Hepatocyte (in vitro differentiated cells): ENCODE measurements around the gene TACR2. TPM values are rescaled to one million over a fixed set of nuclear protein-coding genes. Genes with fewer than 3 reads are reported as not detected.

Experiments used
- DNase-seq: peaks from one replicate; pipeline ENCODE4 v3.0.0-alpha.2; 2016; ENCODE audit warnings: low spot score
- H2AFZ ChIP-seq: fragments of 200-600 bp; sonication (generic); 2 replicates; pipeline ENCODE4 v1.6.0; 2016; ENCODE audit warnings: antibody characterized with exemption, mild to moderate bottlenecking
- H3K27ac ChIP-seq: fragments of 200-600 bp; sonication (generic); 2 replicates; pipeline ENCODE4 v1.5.1; 2016; ENCODE audit warnings: mild to moderate bottlenecking
- H3K27me3 ChIP-seq: fragments of 200-600 bp; sonication (generic); 2 replicates; pipeline ENCODE4 v1.6.1; 2016
- H3K36me3 ChIP-seq: fragments of 200-600 bp; sonication (generic); replicated peaks from 2 replicates; pipeline ENCODE4 v1.5.1; 2016; ENCODE audit warnings: low read depth; ENCODE audit not compliant: insufficient read depth
- H3K4me1 ChIP-seq: fragments of 200-600 bp; sonication (generic); 2 replicates; pipeline ENCODE4 v1.5.1; 2016; ENCODE audit warnings: mild to moderate bottlenecking, moderate library complexity; ENCODE audit not compliant: insufficient read depth
- H3K4me2 ChIP-seq: fragments of 200-600 bp; sonication (generic); 2 replicates; pipeline ENCODE4 v1.6.0; 2016
- H3K4me3 ChIP-seq: fragments of 200-600 bp; sonication (generic); 2 replicates; pipeline ENCODE4 v1.5.1; 2016; ENCODE audit warnings: mild to moderate bottlenecking
- H3K79me2 ChIP-seq: fragments of 200-600 bp; sonication (generic); 2 replicates; pipeline ENCODE4 v1.6.0; 2017; ENCODE audit warnings: mild to moderate bottlenecking
- H3K9me2 ChIP-seq: fragments of 200-600 bp; sonication (generic); replicated peaks from 2 replicates; pipeline ENCODE4 v1.6.0; 2017; ENCODE audit warnings: mild to moderate bottlenecking; ENCODE audit not compliant: insufficient read depth
- H3K9me3 ChIP-seq: fragments of 200-600 bp; sonication (generic); 2 replicates; pipeline ENCODE4 v1.5.1; 2016; ENCODE audit warnings: low read depth, mild to moderate bottlenecking
- H4K20me1 ChIP-seq: fragments of 200-600 bp; sonication (generic); 2 replicates; pipeline ENCODE4 v1.6.0; 2016; ENCODE audit warnings: mild to moderate bottlenecking; ENCODE audit not compliant: insufficient read depth, poor library complexity, severe bottlenecking
- CTCF ChIP-seq: fragments of 200-600 bp; sonication (generic); IDR thresholded peaks from 2 replicates; pipeline ENCODE4 v1.5.1; 2016; ENCODE audit warnings: antibody characterized with exemption, mild to moderate bottlenecking; ENCODE audit not compliant: poor library complexity
- EZH2 ChIP-seq: fragments of 200-600 bp; sonication (generic); IDR thresholded peaks from 2 replicates; pipeline ENCODE4 v1.6.1; 2016; ENCODE audit warnings: antibody characterized with exemption, mild to moderate bottlenecking, borderline replicate concordance
- EZH2phosphoT487 ChIP-seq: fragments of 200-600 bp; sonication (generic); IDR thresholded peaks from one replicate; pipeline ENCODE4 v1.6.1; 2018; ENCODE audit warnings: antibody characterized with exemption, mild to moderate bottlenecking, low read depth, moderate library complexity; ENCODE audit not compliant: unreplicated experiment, severe bottlenecking
- WGBS: methylation state at CpG from one replicate; pipeline ENCODE4 v1.1.6; 2016; ENCODE audit warnings: low lambda C conversion rate; ENCODE audit errors: missing lambda C conversion rate; 5-methylcytosine and 5-hydroxymethylcytosine counted together
- polyA plus RNA-seq: library from polyadenylated mRNA; unstranded; fragments of >200 nt; fragmentation: Nextera tagmentation; extraction: Ambion mirVana; gene quantifications from 2 replicates; pipeline ENCODE4 v1.2.1, GENCODE V29; 2016
- total RNA-seq: library from RNA; depleted of rRNA; stranded (reverse); fragments of >200 nt; gene quantifications from 2 replicates; pipeline ENCODE4 v1.2.3, GENCODE V29; 2014

Gene TACR2
- total and polyA plus RNA-seq, 2 experiments from 2014 or later: 0.07 TPM; not detected in 1

DNA sequence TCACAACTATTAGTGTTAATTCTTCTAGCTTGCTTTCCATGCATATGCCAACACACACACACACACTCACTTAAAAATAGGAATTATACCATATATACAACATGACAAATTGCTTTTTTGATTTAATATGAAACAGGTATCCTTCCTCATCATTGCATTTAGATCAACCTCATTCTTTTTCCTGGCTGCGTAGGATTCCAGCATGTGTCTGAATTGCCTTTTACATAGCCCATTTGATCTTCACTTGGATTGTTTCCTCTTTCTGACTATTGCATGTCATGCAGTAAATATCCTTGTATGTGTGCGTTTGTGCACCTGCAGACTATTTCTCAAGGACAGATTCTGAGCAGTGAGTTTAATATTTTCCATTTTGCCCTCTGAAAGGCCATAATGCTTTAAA lies 28.2 kb downstream of the TACR2 start:
- TF ChIP-seq EZH2: no peak
- no peak for TF ChIP-seq EZH2phosphoT487
- no peak for TF ChIP-seq CTCF
- Histone ChIP-seq H3K36me3 (no peaks in the 10 kb centered on the region), H3K4me1 (peaks cover 13% of the 10 kb centered on the region), H3K79me2 (no peaks in the 10 kb centered on the region), H2AFZ (no peak overlapping the region), H3K4me2 (no peak overlapping the region), H3K4me3 (no peak overlapping the region), H3K27ac (no peak overlapping the region), H4K20me1 (no peaks in the 10 kb centered on the region), H3K9me2 (no peaks in the 10 kb centered on the region), H3K9me3 (no peaks in the 10 kb centered on the region), H3K27me3 (no peaks in the 10 kb centered on the region)
- WGBS: 98% methylated on average over 2 of the region's 2 CpGs
- no peak for DNase-seq

- H3K9me3 ChIP-seq: no peaks in the 10 kb centered on the region
- H2AFZ ChIP-seq: no peak overlapping the region
- no peaks in the 10 kb centered on the region for H4K20me1 ChIP-seq
- H3K27me3 ChIP-seq: no peaks in the 10 kb centered on the region
- TF ChIP-seq EZH2phosphoT487 (no peak), EZH2 (no peak), CTCF (no peak)
- H3K79me2 ChIP-seq: no peaks in the 10 kb centered on the region
- H3K4me1 ChIP-seq: peaks cover 13% of the 10 kb centered on the region
- no peaks in the 10 kb centered on the region for H3K9me2 ChIP-seq
- DNase-seq: no peak
- no peak overlapping the region for H3K4me2 ChIP-seq
- H3K4me3 ChIP-seq: no peak overlapping the region
- H3K27ac ChIP-seq: no peak overlapping the region
- 90% methylated on average over 3 of the region's 3 CpGs for WGBS
- no peaks in the 10 kb centered on the region for H3K36me3 ChIP-seq
Observed at GRCh38 chr10:69387500-69387899, 29.2 kb downstream of the TACR2 start.

GRCh38 chr10:69385454-69386350 lies 31.0 kb downstream of the TACR2 start:
- Histone ChIP-seq H2AFZ (no peak overlapping the region), H3K27ac (peak overlapping the region; percentile 63), H3K27me3 (no peaks in the 10 kb centered on the region), H3K79me2 (no peaks in the 10 kb centered on the region), H3K4me2 (no peak overlapping the region), H3K4me1 (peaks cover 13% of the 10 kb centered on the region), H4K20me1 (no peaks in the 10 kb centered on the region), H3K9me3 (no peaks in the 10 kb centered on the region), H3K9me2 (no peaks in the 10 kb centered on the region), H3K36me3 (no peaks in the 10 kb centered on the region), H3K4me3 (no peak overlapping the region)
- DNase-seq: no peak
- TF ChIP-seq EZH2 (no peak), CTCF (no peak), EZH2phosphoT487 (no peak)
- 74% methylated on average over 11 of the region's 11 CpGs for WGBS
